PC-3 (cell line): ENCODE measurements around the gene JAML.

Experiments
- CTCF ChIP-seq: fragments of 300-600 bp; sonication (generic); conservative IDR thresholded peaks from 2 replicates; pipeline ENCODE4 v1.5.1; 2017; ENCODE audit warnings: antibody characterized with exemption, low read depth, mild to moderate bottlenecking, low read length
- EZH2 ChIP-seq: fragments of 300-600 bp; sonication (generic); IDR thresholded peaks from one replicate; pipeline ENCODE4 v1.6.1; 2017; ENCODE audit warnings: antibody characterized with exemption, mild to moderate bottlenecking, low read length; ENCODE audit not compliant: unreplicated experiment

- TF ChIP-seq CTCF (no peak), EZH2 (no peak)
These were observed 47.2 kb upstream of the JAML start for GRCh38 chr11:118272001-118272400.
